ENCODE measurements around the gene SERTM2. TPM values are rescaled to one million over a fixed set of nuclear protein-coding genes. Genes with fewer than 3 reads are reported as not detected.

Gene SERTM2
- total RNA-seq, 1 experiment from 2014 or later = not detected

- TF ChIP-seq EZH2phosphoT487 (IDR thresholded peaks at IDR 0.05; ENCODE audit: borderline replicate concordance) (no peak), RAD21 (IDR thresholded peaks at IDR 0.05; ENCODE audit: low read depth) (no peak), SIN3A (IDR thresholded peaks at IDR 0.05; ENCODE audit: low read depth) (no peak), FOSL1 (IDR thresholded peaks at IDR 0.05; ENCODE audit: low read depth) (no peak), SRF (IDR thresholded peaks at IDR 0.05; ENCODE audit: low read depth) (no peak), TCF7L2 (IDR thresholded peaks at IDR 0.05; ENCODE audit: borderline replicate concordance, extremely low read depth, insufficient read depth, insufficient read length) (no peak), SP1 (IDR thresholded peaks at IDR 0.05; ENCODE audit: low read depth) (no peak)
These were observed 56.3 kb downstream of the SERTM2 start (continued) for GRCh38 chrX:111567542-111568255.

- Histone ChIP-seq H3K9ac (ENCODE audit: low read length) (no peak overlapping the region), H3K27ac (ENCODE audit: low read depth, low read length) (no peak overlapping the region), H3K9me2 (ENCODE audit: insufficient read depth) (no peaks in the 10 kb centered on the region), H3K4me1 (ENCODE audit: control insufficient read depth in 1 of 2, insufficient read depth in 2 of 2, low read length in 2 of 2) (no peaks in the 10 kb centered on the region), H3K4me2 (ENCODE audit: low read length) (no peak overlapping the region), H4K20me1 (ENCODE audit: insufficient read depth) (no peaks in the 10 kb centered on the region), H2AFZ (ENCODE audit: low read depth, low read length, poor library complexity, severe bottlenecking) (no peak overlapping the region), H3K36me3 (ENCODE audit: control insufficient read depth in 1 of 2, insufficient read depth in 2 of 2, low read length in 2 of 2) (no peaks in the 10 kb centered on the region), H3K79me2 (ENCODE audit: insufficient read depth, low read length) (no peaks in the 10 kb centered on the region), H3K9me3 (ENCODE audit: control insufficient read depth in 1 of 2, insufficient read depth in 1 of 2, low read depth in 1 of 2, low read length in 2 of 2) (no peaks in the 10 kb centered on the region), H3K27me3 (ENCODE audit: insufficient read depth, low read length) (0 out of 2 replicates have a peak, but pooled peaks cover 2% of the 10 kb centered on the region), H3K4me3 (replicated peaks in 1 of 2; ENCODE audit: low read depth in 1 of 2, low read length in 2 of 2) (no peak overlapping the region)
- CTCF ChIA-PET = no interaction called here
- DNase-seq (ENCODE audit: low read depth, low spot score) (peak; percentile 6), ATAC-seq (peak; percentile 80)
- RAD21 ChIA-PET (ENCODE audit: low non-redundant PET in 1 of 2, low total read pairs in 2 of 2, uncharacterized antibody in 2 of 2, unreplicated experiment in 2 of 2) = no interaction called here
- POLR2A ChIA-PET = no interaction called here
- intact Hi-C loops (cut with micrococcal nuclease) = no loop called here
- BruUV-seq (replicated peaks) = no TSS peak
- TF ChIP-seq RAD21 (IDR thresholded peaks at IDR 0.05; ENCODE audit: low read depth) (0 out of 2 replicates have a peak, but pooled peaks have one; percentile 16), ZBTB33 (IDR thresholded peaks at IDR 0.05; ENCODE audit: extremely low read depth, insufficient replicate concordance, low read length) (no peak), SP1 (IDR thresholded peaks at IDR 0.05; ENCODE audit: low read depth) (no peak), EGR1 (IDR thresholded peaks at IDR 0.05; ENCODE audit: low read depth) (no peak), POLR2A (IDR thresholded peaks at IDR 0.05; ENCODE audit: borderline replicate concordance, extremely low read depth, insufficient read depth, insufficient read length) (no peak), ZNF274 (IDR thresholded peaks at IDR 0.05; ENCODE audit: low read depth, low read length) (no peak), YY1 (IDR thresholded peaks at IDR 0.05; ENCODE audit: extremely low read depth, insufficient replicate concordance, low read depth, low read length) (no peak), REST (IDR thresholded peaks at IDR 0.05; ENCODE audit: low read depth) (no peak), JUND (IDR thresholded peaks at IDR 0.05) (no peak), EZH2phosphoT487 (IDR thresholded peaks at IDR 0.05; ENCODE audit: borderline replicate concordance) (no peak), CBX3 (IDR thresholded peaks at IDR 0.05; ENCODE audit: low read depth) (no peak), TCF7L2 (IDR thresholded peaks at IDR 0.05; ENCODE audit: borderline replicate concordance, extremely low read depth, insufficient read depth, insufficient read length) (no peak), ZFX (IDR thresholded peaks at IDR 0.05) (no peak), CEBPB (IDR thresholded peaks at IDR 0.05; ENCODE audit: low read depth) (no peak), SIN3A (IDR thresholded peaks at IDR 0.05; ENCODE audit: low read depth) (no peak)
These were observed 56.9 kb downstream of the SERTM2 start for GRCh38 chrX:111568354-111568753.

Data from HCT116 (cell line).